OCI-LY3 (cell line): Measurements from ENCODE around the gene MICALL2.

Experiments
- EZH2phosphoT487 ChIP-seq: fragments of 200-600 bp; shearing (Covaris generic); IDR thresholded peaks from 2 replicates; pipeline ENCODE4 v1.6.1; 2018; ENCODE audit warnings: antibody characterized with exemption, mixed run types, low read depth
- TF ChIP-seq, protein P1 (sequence below): fragments of 200-600, 300-600 bp; sonication (generic); IDR thresholded peaks from 2 replicates; pipeline ENCODE4 v1.5.1; 2014; ENCODE audit warnings: antibody characterized with exemption, low read length, low read depth

- TF ChIP-seq, protein P1, sequence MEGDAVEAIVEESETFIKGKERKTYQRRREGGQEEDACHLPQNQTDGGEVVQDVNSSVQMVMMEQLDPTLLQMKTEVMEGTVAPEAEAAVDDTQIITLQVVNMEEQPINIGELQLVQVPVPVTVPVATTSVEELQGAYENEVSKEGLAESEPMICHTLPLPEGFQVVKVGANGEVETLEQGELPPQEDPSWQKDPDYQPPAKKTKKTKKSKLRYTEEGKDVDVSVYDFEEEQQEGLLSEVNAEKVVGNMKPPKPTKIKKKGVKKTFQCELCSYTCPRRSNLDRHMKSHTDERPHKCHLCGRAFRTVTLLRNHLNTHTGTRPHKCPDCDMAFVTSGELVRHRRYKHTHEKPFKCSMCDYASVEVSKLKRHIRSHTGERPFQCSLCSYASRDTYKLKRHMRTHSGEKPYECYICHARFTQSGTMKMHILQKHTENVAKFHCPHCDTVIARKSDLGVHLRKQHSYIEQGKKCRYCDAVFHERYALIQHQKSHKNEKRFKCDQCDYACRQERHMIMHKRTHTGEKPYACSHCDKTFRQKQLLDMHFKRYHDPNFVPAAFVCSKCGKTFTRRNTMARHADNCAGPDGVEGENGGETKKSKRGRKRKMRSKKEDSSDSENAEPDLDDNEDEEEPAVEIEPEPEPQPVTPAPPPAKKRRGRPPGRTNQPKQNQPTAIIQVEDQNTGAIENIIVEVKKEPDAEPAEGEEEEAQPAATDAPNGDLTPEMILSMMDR, result no peak
- TF ChIP-seq EZH2phosphoT487, result no peak
These were observed at the start of gene MICALL2 for GRCh38 chr7:1458683-1459511.
